Spleen (tissue), 7 donors: ENCODE measurements around the gene DCTN4.
"Not testable (repeated sequence)": the region's sequence is repeated elsewhere in the genome, so short reads cannot be mapped to it uniquely, and the experiment has no call there.

Source experiments
- POLR2A ChIP-seq, 3 donors: fragments of 450-650 bp; IDR thresholded peaks; one replicate each; pipeline ENCODE4 v1.5.1; 2017; ENCODE audit warnings: antibody characterized with exemption in 3 of 3, mild to moderate bottlenecking in 1 of 3
- POLR2AphosphoS5 ChIP-seq, 3 donors: sonication (generic); formaldehyde crosslinking; IDR thresholded peaks; one replicate each; pipeline ENCODE4 v1.5.1; 2017; ENCODE audit warnings: antibody characterized with exemption in 3 of 3
- TF ChIP-seq, protein P1 (sequence below), 11 experiments: fragments of 200-600 bp in 7 of 11; fragments of 450-650 bp in 4 of 11; sonication (generic) in 4 of 11; IDR thresholded peaks in 8 of 11; conservative IDR thresholded peaks in 3 of 11; 1 replicate in 7 of 11; 2 replicates in 4 of 11; pipeline versions ENCODE4 v1.4.0 to v1.8.0; 2016 to 2021; ENCODE audit warnings: antibody characterized with exemption in 11 of 11, inconsistent platforms in 4 of 11, mild to moderate bottlenecking in 1 of 11
- donor health status: DM: no; HTN: no; CAD: no; lungs with moderate emphysema.
- donor health status: DM: no; HTN: no; CAD: no.
- donor health status: DM: no; HTN: no; CAD: no.

DNA sequence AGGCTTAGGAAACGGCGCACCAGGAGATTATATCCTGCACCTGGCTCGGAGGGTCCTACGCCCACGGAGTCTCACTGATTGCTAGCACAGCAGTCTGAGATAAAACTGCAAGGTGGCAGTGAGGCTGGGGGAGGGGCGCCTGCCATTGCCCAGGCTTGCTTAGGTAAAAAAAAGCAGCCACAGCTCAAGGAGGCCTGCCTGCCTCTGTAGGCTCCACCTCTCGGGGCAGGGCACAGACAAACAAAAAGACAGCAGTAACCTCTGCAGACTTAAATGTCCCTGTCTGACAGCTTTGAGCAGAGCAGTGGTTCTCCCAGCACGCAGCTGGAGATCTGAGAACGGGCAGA is 15.7 kb downstream of the DCTN4 start:
- TF ChIP-seq, protein P1, sequence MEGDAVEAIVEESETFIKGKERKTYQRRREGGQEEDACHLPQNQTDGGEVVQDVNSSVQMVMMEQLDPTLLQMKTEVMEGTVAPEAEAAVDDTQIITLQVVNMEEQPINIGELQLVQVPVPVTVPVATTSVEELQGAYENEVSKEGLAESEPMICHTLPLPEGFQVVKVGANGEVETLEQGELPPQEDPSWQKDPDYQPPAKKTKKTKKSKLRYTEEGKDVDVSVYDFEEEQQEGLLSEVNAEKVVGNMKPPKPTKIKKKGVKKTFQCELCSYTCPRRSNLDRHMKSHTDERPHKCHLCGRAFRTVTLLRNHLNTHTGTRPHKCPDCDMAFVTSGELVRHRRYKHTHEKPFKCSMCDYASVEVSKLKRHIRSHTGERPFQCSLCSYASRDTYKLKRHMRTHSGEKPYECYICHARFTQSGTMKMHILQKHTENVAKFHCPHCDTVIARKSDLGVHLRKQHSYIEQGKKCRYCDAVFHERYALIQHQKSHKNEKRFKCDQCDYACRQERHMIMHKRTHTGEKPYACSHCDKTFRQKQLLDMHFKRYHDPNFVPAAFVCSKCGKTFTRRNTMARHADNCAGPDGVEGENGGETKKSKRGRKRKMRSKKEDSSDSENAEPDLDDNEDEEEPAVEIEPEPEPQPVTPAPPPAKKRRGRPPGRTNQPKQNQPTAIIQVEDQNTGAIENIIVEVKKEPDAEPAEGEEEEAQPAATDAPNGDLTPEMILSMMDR (IDR thresholded peaks at IDR 0.05 in 8 of 11, conservative IDR thresholded peaks at IDR 0.05 in 3 of 11), result not testable (repeated sequence)
- not testable (repeated sequence) for TF ChIP-seq POLR2A, POLR2AphosphoS5 (IDR thresholded peaks at IDR 0.05)
